ENCODE results near the gene LCMT1. TPM values are rescaled to one million over a fixed set of nuclear protein-coding genes. Genes with fewer than 3 reads are reported as not detected.

The LCMT1 gene
- total RNA-seq (2012; rRNA removed) = 60.0 and 60.4 TPM in 2 replicates
- polyA plus RNA-seq (2012; rRNA removed) = 30.5 and 33.1 TPM in 2 replicates
- 19.3 and 26.9 TPM in 2 replicates for polyA plus RNA-seq (2012; cell fraction: cytosol; rRNA removed)
- 12.0 and 37.3 TPM in 2 replicates for polyA plus RNA-seq (2012; cell fraction: nucleus; rRNA removed; ENCODE audit: low replicate concordance)
- percentile 76 among the genes with signal in this experiment for Bru-seq, nascent RNA
- percentile 77 among the genes with signal in this experiment for BruChase-seq, experiment 1, labeled RNA remaining after a 6-hour chase
- BruChase-seq, experiment 2, labeled RNA remaining after a 2-hour chase = percentile 70 among the genes with signal in this experiment
- long read RNA-seq, transcript LCMT1-203 (11 exons, 1,368 nt) = major isoform, 55 of 79 reads
- long read RNA-seq, partial matches to known transcripts = 2 of 79 reads
- long read RNA-seq, other reads (novel, unspliced or antisense) = 15 of 79 reads

DNA sequence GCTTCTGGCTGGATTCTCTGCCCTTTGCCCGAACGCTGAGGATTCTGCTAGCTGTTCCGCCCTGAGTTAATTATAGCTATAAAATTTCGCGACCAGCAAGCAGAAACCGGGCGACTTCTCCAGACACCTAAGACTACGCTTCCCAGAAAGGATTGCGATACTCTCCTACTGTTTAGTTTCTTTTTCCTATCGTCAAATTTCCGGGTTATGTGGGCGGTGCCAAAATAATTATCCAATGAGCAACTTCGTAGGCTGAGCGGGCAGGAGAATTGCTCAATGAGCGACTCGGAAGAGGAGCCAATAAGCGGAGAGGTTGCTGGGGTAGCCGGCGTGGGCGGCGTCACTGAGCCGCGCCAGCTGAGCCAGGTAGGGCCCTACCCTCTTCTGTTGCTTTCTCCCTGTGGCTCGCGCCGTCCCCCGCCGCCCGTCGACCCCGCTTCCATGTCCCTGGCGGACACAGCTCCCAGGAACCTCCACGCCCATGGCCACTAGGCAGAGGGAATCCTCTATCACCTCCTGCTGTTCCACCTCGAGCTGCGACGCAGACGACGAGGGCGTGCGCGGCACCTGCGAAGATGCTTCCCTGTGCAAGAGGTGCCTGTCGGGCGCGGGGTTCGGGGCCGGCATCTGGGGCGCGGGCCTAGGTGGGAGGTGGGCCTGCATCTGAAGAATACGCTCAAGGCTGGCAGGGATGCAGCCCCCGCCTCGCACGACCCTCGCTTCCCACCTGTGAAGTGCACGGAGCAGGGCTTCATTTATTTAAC, at the start of gene LCMT1:
TSS of gene LCMT1 (plus strand) at position 340 of the 764 bp plus-strand sequence. CDS start at position 482, 142 bp downstream.
- Histone ChIP-seq H2AK9ac (replicated peaks; ENCODE audit: low read depth, low read length, poor library complexity) (peak within 1 kb of the TSS; percentile 89), H4K8ac (ENCODE audit: low read depth in 2 of 2, low read length in 2 of 2) (peak within 1 kb of the TSS; percentile 38 to 81), H3K18ac (ENCODE audit: low read depth, low read length) (peak within 1 kb of the TSS; percentile 52), H3K56ac (ENCODE audit: extremely low read depth, insufficient read depth, low read length) (peak within 1 kb of the TSS; percentile 78), H3K36me3 (ENCODE audit: control insufficient read depth, insufficient read depth, low read length) (peaks cover 7% of the 10 kb centered on the region; the same call in 1 of the 2 replicates), H3K9me1 (ENCODE audit: insufficient read depth, low read length) (peaks cover 16% of the 10 kb centered on the region; the same call in 1 of the 2 replicates), H2AK5ac (ENCODE audit: low read depth, low read length) (peak within 1 kb of the TSS; percentile 22; the same call in 1 of the 2 replicates), H3K23ac (ENCODE audit: low read depth, low read length) (peak within 1 kb of the TSS; percentile 88), H2BK120ac (ENCODE audit: low read depth, low read length) (peak within 1 kb of the TSS; percentile 80), H4K91ac (ENCODE audit: insufficient read depth, low read depth, low read length) (peak within 1 kb of the TSS; percentile 71), H4K20me1 (ENCODE audit: insufficient read depth, low read length) (no peaks in the 10 kb centered on the region), H3K4me1 (ENCODE audit: control insufficient read depth, insufficient read depth, low read length) (peaks cover 3% of the 10 kb centered on the region), H2BK15ac (ENCODE audit: low read depth, low read length) (peak within 1 kb of the TSS; percentile 51), H4K5ac (ENCODE audit: low read depth, low read length) (peak within 1 kb of the TSS; percentile 51), H2AFZ (replicated peaks; ENCODE audit: low read length, poor library complexity) (peak within 1 kb of the TSS; percentile 94), H3K27ac (ENCODE audit: insufficient read depth, low read length) (peak within 1 kb of the TSS; percentile 78), H2BK20ac (ENCODE audit: low read depth, low read length) (peak within 1 kb of the TSS; percentile 83; the same call in 1 of the 2 replicates), H3K4me3 (ENCODE audit: insufficient read depth, low read depth, low read length) (peak within 1 kb of the TSS; percentile 84), H3K4me2 (ENCODE audit: low read depth, low read length) (peak within 1 kb of the TSS; percentile 99), H3K14ac (replicated peaks; ENCODE audit: low read depth, low read length) (peak within 1 kb of the TSS; percentile 90), H3K9ac (ENCODE audit: low read depth, low read length) (peak within 1 kb of the TSS; percentile 84), H3K4ac (ENCODE audit: low read depth, low read length) (peak within 1 kb of the TSS; percentile 90), H3K27me3 (ENCODE audit: control insufficient read depth, insufficient read depth, low read length) (no peaks in the 10 kb centered on the region), H2BK5ac (ENCODE audit: low read depth, low read length, poor library complexity, severe bottlenecking) (peak within 1 kb of the TSS; percentile 82), H3K9me3 (ENCODE audit: control insufficient read depth, insufficient read depth, low read length) (no peaks in the 10 kb centered on the region), H3K79me1 (ENCODE audit: low read depth in 1 of 2, low read length in 2 of 2) (peaks cover 26 to 66% of the 10 kb centered on the region in 2 experiments)
- ATAC-seq (ENCODE audit: low read depth) (peak; percentile 77), DNase-seq (peak; percentile 97)
- ChIA-PET CTCF (interaction anchor here (0.8 kb wide), 1 partner anchor 16 kb away, joined by 3 read pairs; no protein-coding TSS in a partner anchor), POLR2A (ENCODE audit: unreplicated experiment) (interaction anchor here (0.5 kb wide), 2 partner anchors 27 to 451 kb away, joined by 4 to 10 read pairs; no protein-coding TSS in a partner anchor)
- TF ChIP-seq RFX5 (IDR thresholded peaks at IDR 0.05; ENCODE audit: low read depth, low read length) (no peak), RCOR1 (IDR thresholded peaks at IDR 0.05; ENCODE audit: insufficient replicate concordance, low read length) (no peak), FOS (IDR thresholded peaks at IDR 0.05; ENCODE audit: low read depth, low read length) (0 out of 2 replicates have a peak, but pooled peaks have one; percentile 8), CEBPB (IDR thresholded peaks at IDR 0.05; ENCODE audit: low read depth, low read length) (peak; percentile 93), MAFK (IDR thresholded peaks at IDR 0.05; ENCODE audit: low read depth, low read length) (no peak), CHD1 (IDR thresholded peaks at IDR 0.05; ENCODE audit: low read depth, low read length) (no peak), NFE2L2 (IDR thresholded peaks at IDR 0.05; ENCODE audit: low read depth, low read length) (no peak), POLR2A (IDR thresholded peaks at IDR 0.05; ENCODE audit: low read depth, low read length) (peak; percentile 63; the same call in 1 of the 2 replicates), MXI1 (IDR thresholded peaks at IDR 0.05; ENCODE audit: borderline replicate concordance, low read depth, low read length) (peak; percentile 64; the same call in 1 of the 2 replicates)
- TF ChIP-seq, protein P1, sequence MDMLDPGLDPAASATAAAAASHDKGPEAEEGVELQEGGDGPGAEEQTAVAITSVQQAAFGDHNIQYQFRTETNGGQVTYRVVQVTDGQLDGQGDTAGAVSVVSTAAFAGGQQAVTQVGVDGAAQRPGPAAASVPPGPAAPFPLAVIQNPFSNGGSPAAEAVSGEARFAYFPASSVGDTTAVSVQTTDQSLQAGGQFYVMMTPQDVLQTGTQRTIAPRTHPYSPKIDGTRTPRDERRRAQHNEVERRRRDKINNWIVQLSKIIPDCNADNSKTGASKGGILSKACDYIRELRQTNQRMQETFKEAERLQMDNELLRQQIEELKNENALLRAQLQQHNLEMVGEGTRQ (IDR thresholded peaks at IDR 0.05; ENCODE audit: low read depth, low read length) = no peak
- TF ChIP-seq, protein P2, sequence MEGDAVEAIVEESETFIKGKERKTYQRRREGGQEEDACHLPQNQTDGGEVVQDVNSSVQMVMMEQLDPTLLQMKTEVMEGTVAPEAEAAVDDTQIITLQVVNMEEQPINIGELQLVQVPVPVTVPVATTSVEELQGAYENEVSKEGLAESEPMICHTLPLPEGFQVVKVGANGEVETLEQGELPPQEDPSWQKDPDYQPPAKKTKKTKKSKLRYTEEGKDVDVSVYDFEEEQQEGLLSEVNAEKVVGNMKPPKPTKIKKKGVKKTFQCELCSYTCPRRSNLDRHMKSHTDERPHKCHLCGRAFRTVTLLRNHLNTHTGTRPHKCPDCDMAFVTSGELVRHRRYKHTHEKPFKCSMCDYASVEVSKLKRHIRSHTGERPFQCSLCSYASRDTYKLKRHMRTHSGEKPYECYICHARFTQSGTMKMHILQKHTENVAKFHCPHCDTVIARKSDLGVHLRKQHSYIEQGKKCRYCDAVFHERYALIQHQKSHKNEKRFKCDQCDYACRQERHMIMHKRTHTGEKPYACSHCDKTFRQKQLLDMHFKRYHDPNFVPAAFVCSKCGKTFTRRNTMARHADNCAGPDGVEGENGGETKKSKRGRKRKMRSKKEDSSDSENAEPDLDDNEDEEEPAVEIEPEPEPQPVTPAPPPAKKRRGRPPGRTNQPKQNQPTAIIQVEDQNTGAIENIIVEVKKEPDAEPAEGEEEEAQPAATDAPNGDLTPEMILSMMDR (conservative IDR thresholded peaks at IDR 0.05; ENCODE audit: low read depth, low read length) = 0 out of 2 replicates have a peak, but pooled peaks have one; percentile 4
- dilution Hi-C loops (cut with HindIII; ENCODE audit: low sequenced_read_pairs, unreplicated experiment) = no loop called here
- in situ Hi-C loops (cut with MboI; ENCODE audit: low sequenced_read_pairs) = no loop called here
- BruUV-seq (replicated peaks) = no TSS peak
- WGBS, 2 experiments (ENCODE audit: extremely low coverage in 2 of 2, insufficient read length in 1 of 2) = 2% methylated on average over 36 of the region's 55 CpGs; no CpG with 5 or more reads in 1 of the 2 experiments
- intact Hi-C loops (cut with micrococcal nuclease) = loop anchor here (1.0 to 10.0 kb wide), 2 partner anchors 56 to 277 kb away; no protein-coding TSS in a partner anchor

Data from IMR-90 (cell line).